GM21529 (cell line): ENCODE data around the gene TMEM225B.
A peak's percentile ranks its signal among the peaks of the same experiment; 100 is the strongest.
"Not testable (repeated sequence)": the region's sequence is repeated elsewhere in the genome, so short reads cannot be mapped to it uniquely, and the experiment has no call there.

Source experiments
- ATAC-seq: cut with Tn5 transposase; IDR thresholded peaks from one replicate; pipeline ENCODE4 v1.9.1; 2021; ENCODE audit not compliant: unreplicated experiment

TMEM225B gene

GRCh38 chr7:99579281-99579955 is 18.6 kb upstream of the TMEM225B start:
- ATAC-seq = no peak

- no peak for ATAC-seq
Measured at GRCh38 chr7:99579956-99580777, 17.9 kb upstream of the TMEM225B start.

GRCh38 chr7:99580778-99581332 is 17.2 kb upstream of the TMEM225B start:
- not testable (repeated sequence) for ATAC-seq

- ATAC-seq = no peak
Measured at GRCh38 chr7:99588868-99589267, 9.2 kb upstream of the TMEM225B start.

GRCh38 chr7:99594948-99595745 is 2.9 kb upstream of the TMEM225B start:
- no peak for ATAC-seq

- ATAC-seq = no peak
Measured at GRCh38 chr7:99596408-99596955, 1.6 kb upstream of the TMEM225B start.

- ATAC-seq = no peak
Measured at GRCh38 chr7:99599836-99600235, 1.8 kb downstream of the TMEM225B start.

- no peak for ATAC-seq
Measured at GRCh38 chr7:99601656-99602310, 3.7 kb downstream of the TMEM225B start.

GRCh38 chr7:99605527-99605926 is 7.5 kb downstream of the TMEM225B start:
- no peak for ATAC-seq

- ATAC-seq = no peak
Measured at GRCh38 chr7:99606531-99606930, 8.5 kb downstream of the TMEM225B start.

- ATAC-seq = no peak
Measured at GRCh38 chr7:99607548-99607947, 9.5 kb downstream of the TMEM225B start.

GRCh38 chr7:99614495-99614894 is 16.4 kb downstream of the TMEM225B start:
- ATAC-seq = no peak

- no peak for ATAC-seq
Measured at GRCh38 chr7:99615989-99616358, 17.9 kb downstream of the TMEM225B start.

- ATAC-seq = peak; percentile 94
Measured at GRCh38 chr7:99616359-99617191, 18.5 kb downstream of the TMEM225B start, which contains the start of gene ZSCAN25. Gene ZSCAN25, plus strand, starts transcription at chr7:99616946. Its CDS starts 2,661 bp downstream, at chr7:99619607.

- no peak for ATAC-seq
Measured at GRCh38 chr7:99617192-99617781, 19.2 kb downstream of the TMEM225B start.

- ATAC-seq = no peak
Measured at GRCh38 chr7:99618726-99619125, 20.7 kb downstream of the TMEM225B start.

GRCh38 chr7:99619571-99620130 is 21.6 kb downstream of the TMEM225B start:
- ATAC-seq = no peak

- ATAC-seq = no peak
Measured at GRCh38 chr7:99621271-99621670, 23.2 kb downstream of the TMEM225B start.

- no peak for ATAC-seq
Measured at GRCh38 chr7:99622596-99622995, 24.5 kb downstream of the TMEM225B start.
